Inflammatory macrophage (primary cell): Measurements from ENCODE around the gene BCL11A.

Source experiments
- DNase-seq, 2 donors: peaks; one replicate each; pipeline ENCODE4 v3.0.0-alpha.2; 2020 to 2022

The BCL11A gene

DNA sequence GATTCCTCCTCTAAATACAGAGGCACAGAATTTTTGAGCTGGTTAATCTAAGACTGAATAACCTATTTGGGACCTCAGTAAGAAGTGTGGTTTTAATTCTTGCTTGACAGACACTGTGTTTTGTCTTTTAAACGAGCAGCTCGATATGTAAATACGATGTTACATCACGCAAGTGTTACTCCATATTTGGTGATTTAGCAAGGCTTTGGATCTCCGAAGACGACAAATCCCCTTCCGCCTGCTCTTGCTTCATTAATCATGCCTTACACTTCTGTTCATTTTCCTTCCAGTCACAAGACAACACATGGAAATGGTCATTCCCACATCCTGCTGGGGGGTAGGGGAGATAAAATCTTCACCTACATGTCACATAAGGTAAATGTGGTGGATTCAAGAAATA, 9.4 kb downstream of the BCL11A start:
- DNase-seq: peak; percentile 91 to 96

GRCh38 chr2:60541056-60541651, 12.3 kb downstream of the BCL11A start:
- DNase-seq: no peak

GRCh38 chr2:60540074-60540473, 13.4 kb downstream of the BCL11A start:
- DNase-seq: peak in 1 of 2 donors; percentile 52

GRCh38 chr2:60539140-60539539, 14.3 kb downstream of the BCL11A start:
- no peak for DNase-seq

GRCh38 chr2:60538101-60538500, 15.4 kb downstream of the BCL11A start:
- no peak for DNase-seq

DNA sequence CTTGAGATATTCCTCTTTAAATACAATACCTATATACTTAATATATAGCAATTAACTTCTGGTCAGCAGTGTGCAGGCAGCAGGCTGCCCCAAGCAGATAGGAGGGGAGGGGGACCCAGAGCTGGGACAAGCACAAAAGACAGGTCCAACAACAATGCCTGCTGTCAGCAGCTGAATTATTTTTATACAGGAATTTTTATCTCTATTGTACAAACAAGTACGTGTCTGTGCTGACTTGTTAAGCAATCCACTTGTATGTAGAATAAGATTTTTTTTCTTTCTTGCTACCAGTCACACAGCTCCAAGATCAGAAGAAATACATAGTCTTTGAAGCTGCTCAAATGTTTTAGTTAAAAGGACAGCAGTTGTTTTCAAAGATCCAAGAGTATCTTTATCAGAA, 16.7 kb downstream of the BCL11A start:
- DNase-seq: no peak

DNA sequence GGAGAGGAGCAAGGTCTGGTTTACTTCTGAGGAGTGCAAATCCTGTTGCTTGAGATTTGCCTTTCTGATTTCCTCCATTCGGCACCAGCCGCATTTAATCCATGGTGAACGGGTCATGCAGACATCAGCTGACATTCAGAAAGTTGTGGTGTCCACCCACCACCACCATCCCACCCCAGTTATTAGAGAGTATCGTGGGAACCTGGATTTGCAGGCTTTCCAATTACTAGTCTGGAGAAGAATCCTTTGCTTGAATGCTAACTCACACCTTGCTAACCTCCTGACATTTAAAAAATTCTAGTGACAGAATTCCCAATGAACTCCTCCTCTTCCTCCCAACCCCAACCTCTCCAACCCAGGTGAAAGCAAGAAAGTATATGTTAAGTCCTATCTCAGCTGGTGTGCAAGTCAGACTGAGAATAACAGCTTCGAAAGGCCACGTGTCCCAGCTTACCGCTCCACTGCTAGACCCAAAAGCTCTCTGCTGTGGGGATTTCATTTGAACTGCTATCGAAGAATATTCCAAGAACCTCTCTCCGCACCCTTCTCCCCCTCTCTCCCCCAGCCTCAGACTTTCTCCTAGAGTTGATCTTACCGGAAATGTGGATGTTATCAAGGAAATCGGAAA, 17.7 kb downstream of the BCL11A start:
- no peak for DNase-seq

GRCh38 chr2:60534892-60535684, 18.4 kb downstream of the BCL11A start:
- no peak for DNase-seq

- DNase-seq: peak in 1 of 2 donors; percentile 51
Observed at GRCh38 chr2:60534052-60534685, 19.3 kb downstream of the BCL11A start.

DNA sequence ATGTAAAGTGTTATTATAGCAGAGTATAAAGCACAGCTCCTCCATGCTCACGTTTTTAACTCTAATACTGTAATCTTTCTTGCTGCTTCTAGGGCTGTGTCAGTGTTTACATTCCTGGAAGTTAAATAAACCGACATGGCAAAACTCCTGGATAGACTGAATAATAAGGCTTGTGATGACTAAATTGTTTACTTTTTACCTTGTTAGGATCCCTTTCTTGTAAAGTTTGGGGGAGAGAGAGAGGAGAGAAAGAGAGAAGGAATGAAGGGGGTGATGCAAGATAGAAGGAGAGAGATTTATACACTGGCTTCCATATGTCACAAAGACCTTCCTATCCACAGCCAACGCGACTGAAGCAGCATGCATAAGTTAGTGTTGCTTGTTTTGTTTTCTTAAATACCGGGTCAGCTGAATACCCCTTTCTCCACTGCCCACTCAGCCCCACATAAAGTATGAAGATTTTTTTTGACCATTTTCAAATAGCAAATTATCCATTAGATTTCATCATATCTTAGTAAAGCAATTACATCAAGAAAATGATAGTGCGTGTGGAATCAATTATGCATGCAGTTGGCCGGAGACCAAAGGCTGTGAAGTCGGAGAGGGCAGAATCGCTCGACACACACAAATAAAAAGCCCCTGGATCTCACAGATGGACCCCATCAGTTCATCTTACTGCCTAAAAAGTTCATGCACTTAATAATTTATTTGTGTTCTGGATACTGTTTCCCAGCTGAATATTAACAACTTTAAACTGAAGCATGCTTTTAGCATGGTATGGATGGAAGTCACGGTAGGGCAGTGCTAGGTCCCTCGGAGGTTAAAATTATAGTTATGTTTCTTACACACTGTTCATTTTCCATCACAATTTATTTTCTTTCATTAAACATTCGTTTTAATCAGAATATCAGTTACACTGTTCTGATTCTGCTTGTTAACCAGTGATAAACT, 20.1 kb downstream of the BCL11A start:
- no peak for DNase-seq

DNA sequence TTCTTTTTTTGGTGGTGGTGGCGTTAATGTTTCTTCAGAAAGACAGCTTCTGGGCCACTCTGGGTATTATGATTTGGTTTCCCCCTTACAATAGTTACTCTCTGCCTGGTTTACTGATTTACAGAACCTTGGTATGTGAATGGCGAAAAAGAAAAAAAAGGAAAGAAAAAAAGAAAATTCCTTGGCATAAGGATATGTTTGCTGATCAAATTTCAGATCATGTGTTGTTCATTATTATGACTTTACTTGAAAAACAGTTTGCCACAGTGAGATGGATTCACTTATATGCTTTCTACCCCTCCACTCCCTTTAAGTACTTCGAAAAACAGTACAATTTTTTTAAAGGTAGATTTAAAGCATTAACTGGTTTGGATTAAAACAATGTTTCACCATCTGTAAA, 21.0 kb downstream of the BCL11A start:
- no peak for DNase-seq

DNA sequence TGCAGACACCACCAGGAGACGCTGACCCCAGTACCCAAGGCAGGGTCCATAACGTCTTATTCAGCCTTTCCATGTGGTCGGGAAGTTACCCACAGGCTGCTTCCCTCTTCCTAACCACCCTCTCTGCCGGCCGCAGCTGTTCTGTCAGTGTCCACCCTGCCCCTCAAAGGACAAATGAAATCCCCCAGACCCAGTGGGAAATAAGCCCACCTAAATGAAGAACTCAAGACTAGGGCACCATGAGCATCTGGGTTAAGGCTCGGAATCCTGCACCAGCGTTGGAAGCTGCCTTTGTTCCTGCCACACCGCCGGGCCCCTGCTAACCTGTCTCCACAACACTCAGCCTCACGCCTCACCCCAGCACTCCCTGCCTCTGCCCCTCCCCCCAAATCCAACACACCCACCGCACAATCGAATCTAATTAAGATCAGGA, 21.7 kb downstream of the BCL11A start:
- no peak for DNase-seq

- peak in 1 of 2 donors; percentile 38 for DNase-seq
Observed at GRCh38 chr2:60530660-60531281, 22.7 kb downstream of the BCL11A start.

- no peak for DNase-seq
Observed at GRCh38 chr2:60529785-60530627, 23.4 kb downstream of the BCL11A start.

- peak; percentile 92 to 98 for DNase-seq
Observed at GRCh38 chr2:60529136-60529784, 24.2 kb downstream of the BCL11A start.

GRCh38 chr2:60528281-60529020, 25.0 kb downstream of the BCL11A start:
- peak; percentile 51 to 70 for DNase-seq

- DNase-seq: peak; percentile 82 to 92
Observed at GRCh38 chr2:60527762-60528161, 25.7 kb downstream of the BCL11A start.

- peak; percentile 60 to 82 for DNase-seq
Observed at GRCh38 chr2:60526623-60527022, 26.8 kb downstream of the BCL11A start.

GRCh38 chr2:60525899-60526298, 27.6 kb downstream of the BCL11A start:
- DNase-seq: no peak
